Brain microvascular endothelial cell (primary cell): Measurements from ENCODE around the gene SLC9A1.
"Not testable (repeated sequence)": the region's sequence is repeated elsewhere in the genome, so short reads cannot be mapped to it uniquely, and the experiment has no call there.

Experiments
- DNase-seq: peaks from one replicate; pipeline ENCODE4 v3.0.0-alpha.2; 2020
- H3K27ac ChIP-seq: fragments of 250-450 bp; sonication (Bioruptor Pico); 2 replicates; pipeline ENCODE4 v1.5.1; 2020; ENCODE audit warnings: mild to moderate bottlenecking, moderate library complexity
- H3K27me3 ChIP-seq: fragments of 250-450 bp; sonication (Bioruptor Pico); replicated peaks from 2 replicates; pipeline ENCODE4 v1.5.1; 2020; ENCODE audit warnings: mild to moderate bottlenecking
- H3K36me3 ChIP-seq: fragments of 250-450 bp; sonication (Bioruptor Pico); replicated peaks from 2 replicates; pipeline ENCODE4 v1.5.1; 2020; ENCODE audit warnings: mild to moderate bottlenecking
- H3K4me3 ChIP-seq: 2 replicates; pipeline ENCODE4 v1.5.1; 2011; ENCODE audit warnings: low read depth, mild to moderate bottlenecking, control low read depth, low read length, moderate library complexity
- in situ Hi-C: cut with HindIII; loops from 2 replicates; pipeline ENCODE4 v1.10.0; 2017; ENCODE audit warnings: low sequenced_read_pairs, low pct_ligation_motif_present
- TF ChIP-seq, protein P1 (sequence below): IDR thresholded peaks from 2 replicates; pipeline ENCODE4 v1.5.1; 2011; ENCODE audit warnings: low read depth, mild to moderate bottlenecking, moderate library complexity, low read length, control low read depth, inconsistent platforms; ENCODE audit errors: missing control alignments

The SLC9A1 gene

GRCh38 chr1:27132147-27132546 lies 22.8 kb downstream of the SLC9A1 start:
- Histone ChIP-seq H3K27ac (no peak overlapping the region), H3K36me3 (no peaks in the 10 kb centered on the region), H3K4me3 (no peak overlapping the region), H3K27me3 (no peaks in the 10 kb centered on the region)
- TF ChIP-seq, protein P1, sequence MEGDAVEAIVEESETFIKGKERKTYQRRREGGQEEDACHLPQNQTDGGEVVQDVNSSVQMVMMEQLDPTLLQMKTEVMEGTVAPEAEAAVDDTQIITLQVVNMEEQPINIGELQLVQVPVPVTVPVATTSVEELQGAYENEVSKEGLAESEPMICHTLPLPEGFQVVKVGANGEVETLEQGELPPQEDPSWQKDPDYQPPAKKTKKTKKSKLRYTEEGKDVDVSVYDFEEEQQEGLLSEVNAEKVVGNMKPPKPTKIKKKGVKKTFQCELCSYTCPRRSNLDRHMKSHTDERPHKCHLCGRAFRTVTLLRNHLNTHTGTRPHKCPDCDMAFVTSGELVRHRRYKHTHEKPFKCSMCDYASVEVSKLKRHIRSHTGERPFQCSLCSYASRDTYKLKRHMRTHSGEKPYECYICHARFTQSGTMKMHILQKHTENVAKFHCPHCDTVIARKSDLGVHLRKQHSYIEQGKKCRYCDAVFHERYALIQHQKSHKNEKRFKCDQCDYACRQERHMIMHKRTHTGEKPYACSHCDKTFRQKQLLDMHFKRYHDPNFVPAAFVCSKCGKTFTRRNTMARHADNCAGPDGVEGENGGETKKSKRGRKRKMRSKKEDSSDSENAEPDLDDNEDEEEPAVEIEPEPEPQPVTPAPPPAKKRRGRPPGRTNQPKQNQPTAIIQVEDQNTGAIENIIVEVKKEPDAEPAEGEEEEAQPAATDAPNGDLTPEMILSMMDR = no peak
- no peak for DNase-seq
- in situ Hi-C loops = no loop called here

GRCh38 chr1:27130798-27131197 lies 24.1 kb downstream of the SLC9A1 start:
- Histone ChIP-seq H3K27me3 (no peaks in the 10 kb centered on the region), H3K36me3 (no peaks in the 10 kb centered on the region), H3K27ac (no peak overlapping the region), H3K4me3 (no peak overlapping the region)
- TF ChIP-seq, protein P1 = no peak
- DNase-seq = no peak
- in situ Hi-C loops = no loop called here

DNA sequence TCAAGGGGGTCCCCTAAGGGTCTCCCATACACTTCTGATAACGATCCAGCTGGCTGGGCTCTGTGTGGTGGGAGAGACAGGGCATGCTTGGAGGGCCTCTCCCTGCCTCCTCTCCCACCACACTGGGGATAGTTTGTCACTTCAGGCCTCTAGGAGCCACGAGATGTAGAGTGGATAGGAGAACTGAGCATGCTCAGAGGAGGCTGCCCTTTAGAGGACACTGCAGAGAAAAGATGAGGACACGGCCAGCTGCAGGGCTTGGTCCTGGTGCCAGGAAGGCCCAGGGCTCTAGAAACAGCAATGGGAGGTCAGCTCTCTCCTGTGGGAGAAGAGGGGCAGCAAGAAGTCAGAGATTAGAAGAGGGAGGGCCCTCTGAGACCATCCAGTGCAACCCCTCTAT lies 25.7 kb downstream of the SLC9A1 start:
- no peak for DNase-seq
- Histone ChIP-seq H3K27me3 (no peaks in the 10 kb centered on the region), H3K27ac (no peak overlapping the region), H3K4me3 (no peak overlapping the region), H3K36me3 (no peaks in the 10 kb centered on the region)
- in situ Hi-C loops = no loop called here
- TF ChIP-seq, protein P1 = no peak

- DNase-seq = no peak
- H3K27me3 ChIP-seq = no peaks in the 10 kb centered on the region
- H3K4me3 ChIP-seq = no peak overlapping the region
- H3K27ac ChIP-seq = no peak overlapping the region
- TF ChIP-seq, protein P1 = peak; percentile 55
- no peaks in the 10 kb centered on the region for H3K36me3 ChIP-seq
- in situ Hi-C loops = no loop called here
Measured at GRCh38 chr1:27127419-27127818, 27.5 kb downstream of the SLC9A1 start.

DNA sequence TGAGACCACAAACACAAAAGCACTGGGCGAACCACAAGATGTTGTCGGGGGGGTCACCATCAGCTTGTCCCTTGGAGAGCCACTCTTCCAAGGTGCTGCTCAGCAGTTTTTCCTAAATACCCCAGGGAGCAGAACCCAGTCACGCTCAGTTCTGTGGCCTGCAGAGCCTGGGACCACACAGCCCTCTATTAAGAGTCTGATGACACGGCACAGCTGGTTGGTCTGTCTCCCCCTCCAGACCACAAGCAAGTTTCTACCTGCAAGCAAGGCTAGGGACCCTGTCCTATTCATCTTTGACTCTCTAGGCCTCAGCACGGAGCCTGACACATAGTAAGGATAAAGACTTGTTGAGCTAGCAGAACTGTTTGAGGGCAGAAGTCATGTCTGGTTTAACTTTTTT lies 28.5 kb downstream of the SLC9A1 start:
- in situ Hi-C loops = no loop called here
- TF ChIP-seq, protein P1 = no peak
- no peak overlapping the region for H3K4me3 ChIP-seq
- H3K27ac ChIP-seq = no peak overlapping the region
- DNase-seq = no peak
- H3K36me3 ChIP-seq = no peaks in the 10 kb centered on the region
- H3K27me3 ChIP-seq = no peaks in the 10 kb centered on the region

- H3K4me3 ChIP-seq, DNase-seq, H3K27ac ChIP-seq, in situ Hi-C loops, H3K36me3 ChIP-seq, H3K27me3 ChIP-seq: not testable (repeated sequence)
Measured at GRCh38 chr1:27125125-27125524, 29.8 kb downstream of the SLC9A1 start.
